Lung (tissue), 12 donors: Measurements from ENCODE around the gene GPR4. TPM values are rescaled to one million over a fixed set of nuclear protein-coding genes. Genes with fewer than 3 reads are reported as not detected.

Experiments
- ATAC-seq: fragments of 200-7000 bp; cut with Tn5 transposase; one replicate; pipeline ENCODE4 v1.9.1; 2020; ENCODE audit warnings: moderate number of reproducible peaks; ENCODE audit not compliant: insufficient read depth, low FRiP score
- DNase-seq, 3 donors: peaks; one replicate each; pipeline ENCODE4 v3.0.0-alpha.2; 2013 to 2017
- H3K27ac ChIP-seq, 2 donors: one replicate each; pipeline ENCODE4 v1.5.1; 2013; ENCODE audit warnings: mild to moderate bottlenecking in 2 of 2, moderate library complexity in 2 of 2, control low read depth in 1 of 2, inconsistent platforms in 1 of 2, low read depth in 1 of 2, low read length in 1 of 2
- H3K27me3 ChIP-seq, 3 donors: one replicate each; pipeline ENCODE4 v1.5.1; 2013; ENCODE audit warnings: low read length in 2 of 3; ENCODE audit not compliant: control insufficient read depth in 3 of 3, insufficient read depth in 3 of 3
- H3K36me3 ChIP-seq, 4 donors: one replicate each; pipeline ENCODE4 v1.5.1; 2013; ENCODE audit warnings: low read length in 4 of 4, mild to moderate bottlenecking in 1 of 4, moderate library complexity in 1 of 4; ENCODE audit not compliant: control insufficient read depth in 4 of 4, insufficient read depth in 4 of 4
- H3K4me1 ChIP-seq, 5 donors: one replicate each; pipeline ENCODE4 v1.5.1; 2013; ENCODE audit warnings: low read length in 5 of 5, mild to moderate bottlenecking in 2 of 5, moderate library complexity in 1 of 5; ENCODE audit not compliant: control insufficient read depth in 5 of 5, insufficient read depth in 5 of 5
- H3K4me3 ChIP-seq: one replicate; pipeline ENCODE4 v1.5.1; 2013; ENCODE audit warnings: mild to moderate bottlenecking, control low read depth, moderate library complexity
- H3K9ac ChIP-seq, 2 donors: one replicate each; pipeline ENCODE4 v1.5.1; 2013; ENCODE audit warnings: low read length in 2 of 2, control low read depth in 1 of 2; ENCODE audit not compliant: insufficient read depth in 1 of 2
- H3K9me3 ChIP-seq, 4 donors: one replicate each; pipeline ENCODE4 v1.5.1; 2013; ENCODE audit warnings: low read length in 3 of 4, mild to moderate bottlenecking in 1 of 4, moderate library complexity in 1 of 4; ENCODE audit not compliant: control insufficient read depth in 4 of 4, insufficient read depth in 3 of 4
- CTCF ChIP-seq: IDR thresholded peaks from 2 replicates; pipeline ENCODE4 v1.5.1; 2012; ENCODE audit warnings: mild to moderate bottlenecking; ENCODE audit errors: control extremely low read depth, extremely low read depth
- WGBS, 2 donors: extraction: QIAGEN DNeasy Blood & Tissue Kit; methylation state at CpG; one replicate each; pipeline ENCODE4 v1.1.7; 2013; 5-methylcytosine and 5-hydroxymethylcytosine counted together
- polyA plus RNA-seq, 2 donors: library from polyadenylated mRNA; stranded (reverse); fragments of 200-250 nt; gene quantifications; one replicate each; pipeline ENCODE4 v1.2.1, GENCODE V29; 2013
- total RNA-seq, 2 donors: library from RNA; depleted of rRNA in 1 of 2; stranded (reverse); fragments of >200 nt in 1 of 2; gene quantifications; one replicate each; pipeline ENCODE4 v1.2.1, GENCODE V29; 2014 to 2021
- donor health status: control.
- donor health status: control.
- donor health status: Bipolar disorder and iron deficiency.
- donor health status: healthy.
- donor health status: DM: yes; HTN: yes; CAD: no.

Gene GPR4
- total and polyA plus RNA-seq, 4 donors: 1.3 to 12.8 (median 11.8) TPM

- Histone ChIP-seq H3K9me3 (no peaks in the 10 kb centered on the region), H3K9ac (no peak overlapping the region), H3K27ac (no peak overlapping the region), H3K4me3 (no peak overlapping the region), H3K27me3 (peaks cover 0 to 19% (median 18%) of the 10 kb centered on the region in 3 donors), H3K36me3 (no peaks in the 10 kb centered on the region), H3K4me1 (peaks cover 0 to 17% (median 0%) of the 10 kb centered on the region in 5 donors)
- DNase-seq (peak; percentile 83 to 84 (median 84)), ATAC-seq (no peak)
- 1% methylated on average over 27 of the region's 27 CpGs for WGBS, 2 donors
- TF ChIP-seq CTCF: no peak
These were observed 43.8 kb upstream of the GPR4 start for GRCh38 chr19:45645631-45646344.

GRCh38 chr19:45645068-45645630 is 43.1 kb upstream of the GPR4 start:
- Histone ChIP-seq H3K27ac (no peak overlapping the region), H3K9ac (no peak overlapping the region), H3K4me3 (no peak overlapping the region), H3K27me3 (peaks cover 0 to 19% (median 18%) of the 10 kb centered on the region in 3 donors), H3K4me1 (peaks cover 0 to 17% (median 0%) of the 10 kb centered on the region in 5 donors), H3K36me3 (no peaks in the 10 kb centered on the region), H3K9me3 (no peaks in the 10 kb centered on the region)
- no peak for TF ChIP-seq CTCF
- 8 to 15% methylated on average over 31 to 35 of the region's 35 CpGs for WGBS, 2 donors
- DNase-seq: no peak
- ATAC-seq: no peak

GRCh38 chr19:45643927-45644771 is 42.1 kb upstream of the GPR4 start:
- no peak for DNase-seq
- peaks cover 0 to 19% (median 18%) of the 10 kb centered on the region in 3 donors for H3K27me3 ChIP-seq
- TF ChIP-seq CTCF: no peak
- no peaks in the 10 kb centered on the region for H3K36me3 ChIP-seq
- WGBS, 2 donors: 45 to 52% methylated on average over 14 of the region's 14 CpGs
- H3K9me3 ChIP-seq: no peaks in the 10 kb centered on the region
- no peak overlapping the region for H3K9ac ChIP-seq
- no peak for ATAC-seq
- peaks cover 0 to 17% (median 0%) of the 10 kb centered on the region in 5 donors for H3K4me1 ChIP-seq
- H3K27ac ChIP-seq: no peak overlapping the region
- no peak overlapping the region for H3K4me3 ChIP-seq
